ENCODE data around the gene ACE. TPM values are rescaled to one million over a fixed set of nuclear protein-coding genes. Genes with fewer than 3 reads are reported as not detected.

The ACE gene
- polyA plus RNA-seq, 1 donor (not counting 4 experiments of a cell fraction or from before 2014, with no cell fraction given) = 0.07 TPM

- Histone ChIP-seq H2AFZ (ENCODE audit: control insufficient read depth, low read length) (no peak overlapping the region), H3K27ac (ENCODE audit: control insufficient read depth, insufficient read depth, low read length) (no peak overlapping the region), H3K4me3 (ENCODE audit: control insufficient read depth in 2 of 3, extremely low read depth in 1 of 3, insufficient read depth in 2 of 3, low read depth in 1 of 3, low read length in 3 of 3) (no peak overlapping the region), H3K4me2 (ENCODE audit: control insufficient read depth, extremely low read depth, insufficient read depth, low read depth, low read length) (no peak overlapping the region), H3K36me3 (ENCODE audit: control insufficient read depth in 2 of 2, extremely low read depth in 1 of 2, insufficient read depth in 2 of 2, low read length in 2 of 2) (no peaks in the 10 kb centered on the region), H4K20me1 (ENCODE audit: control insufficient read depth, extremely low read depth, insufficient read depth, low read length) (no peaks in the 10 kb centered on the region), H3K9me1 (ENCODE audit: control insufficient read depth, extremely low read depth, insufficient read depth, low read length) (no peaks in the 10 kb centered on the region), H3K27me3 (ENCODE audit: control insufficient read depth, extremely low read depth, insufficient read depth, low read length) (peaks cover 26% of the 10 kb centered on the region), H3K4me1 (ENCODE audit: control insufficient read depth, extremely low read depth, insufficient read depth, low read length) (peaks cover 19% of the 10 kb centered on the region), H3K9me3 (ENCODE audit: control insufficient read depth, low read depth, low read length) (no peaks in the 10 kb centered on the region), H3K79me2 (ENCODE audit: control insufficient read depth, insufficient read depth, low read length) (no peaks in the 10 kb centered on the region), H3K9ac (ENCODE audit: control insufficient read depth, extremely low read depth, insufficient read depth, low read length) (no peak overlapping the region)
- no peak for FAIRE-seq
- dilution Hi-C loops (cut with MboI; ENCODE audit: extremely low pct_ligation_motif_present, low sequenced_read_pairs) = no loop called here
- TF ChIP-seq, protein P1, sequence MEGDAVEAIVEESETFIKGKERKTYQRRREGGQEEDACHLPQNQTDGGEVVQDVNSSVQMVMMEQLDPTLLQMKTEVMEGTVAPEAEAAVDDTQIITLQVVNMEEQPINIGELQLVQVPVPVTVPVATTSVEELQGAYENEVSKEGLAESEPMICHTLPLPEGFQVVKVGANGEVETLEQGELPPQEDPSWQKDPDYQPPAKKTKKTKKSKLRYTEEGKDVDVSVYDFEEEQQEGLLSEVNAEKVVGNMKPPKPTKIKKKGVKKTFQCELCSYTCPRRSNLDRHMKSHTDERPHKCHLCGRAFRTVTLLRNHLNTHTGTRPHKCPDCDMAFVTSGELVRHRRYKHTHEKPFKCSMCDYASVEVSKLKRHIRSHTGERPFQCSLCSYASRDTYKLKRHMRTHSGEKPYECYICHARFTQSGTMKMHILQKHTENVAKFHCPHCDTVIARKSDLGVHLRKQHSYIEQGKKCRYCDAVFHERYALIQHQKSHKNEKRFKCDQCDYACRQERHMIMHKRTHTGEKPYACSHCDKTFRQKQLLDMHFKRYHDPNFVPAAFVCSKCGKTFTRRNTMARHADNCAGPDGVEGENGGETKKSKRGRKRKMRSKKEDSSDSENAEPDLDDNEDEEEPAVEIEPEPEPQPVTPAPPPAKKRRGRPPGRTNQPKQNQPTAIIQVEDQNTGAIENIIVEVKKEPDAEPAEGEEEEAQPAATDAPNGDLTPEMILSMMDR (optimal IDR thresholded peaks at IDR 0.05 in 1 of 3, IDR thresholded peaks at IDR 0.05 in 1 of 3, conservative IDR thresholded peaks at IDR 0.05 in 1 of 3; ENCODE audit: extremely low read depth in 1 of 3, insufficient read depth in 2 of 3, low read length in 3 of 3) = no peak
- TF ChIP-seq EZH2 (IDR thresholded peaks at IDR 0.05; ENCODE audit: low read length) = no peak
- DNase-seq (ENCODE audit: low read depth, low spot score) = no peak
These were observed 3.4 kb downstream of the ACE start for GRCh38 chr17:63480192-63480784.

DNA sequence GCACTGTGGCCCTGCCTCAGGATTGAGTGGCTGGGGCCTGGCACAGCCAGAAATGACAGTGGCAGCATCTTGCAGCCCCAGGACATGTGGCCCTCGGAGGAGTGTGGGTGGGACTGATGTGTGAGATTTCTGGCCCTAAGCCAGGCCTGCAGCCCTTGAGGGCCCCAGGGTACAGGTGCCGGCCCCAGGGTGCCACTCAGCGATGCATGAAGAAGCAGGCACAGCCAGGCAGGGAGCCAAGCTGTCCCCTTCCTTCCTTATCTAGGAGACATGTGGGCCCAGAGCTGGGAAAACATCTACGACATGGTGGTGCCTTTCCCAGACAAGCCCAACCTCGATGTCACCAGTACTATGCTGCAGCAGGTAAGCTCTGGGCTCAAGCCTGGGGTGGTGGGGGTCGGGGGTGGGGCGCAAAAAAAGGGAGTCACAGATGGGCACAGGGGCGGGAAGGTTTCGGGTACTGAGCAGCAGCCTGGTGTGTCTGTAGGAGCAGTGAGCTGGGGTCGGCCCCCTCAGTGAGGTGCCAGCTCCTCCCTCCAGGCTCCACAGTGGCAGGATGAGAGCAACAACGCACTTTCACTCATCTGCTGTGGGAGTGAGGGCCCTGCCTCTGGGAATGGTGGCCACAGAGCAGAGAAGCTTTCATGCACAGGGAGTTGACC, 4.1 kb downstream of the ACE start:
- Histone ChIP-seq H3K27me3 (ENCODE audit: control insufficient read depth, extremely low read depth, insufficient read depth, low read length) (peaks cover 19% of the 10 kb centered on the region), H3K4me2 (ENCODE audit: control insufficient read depth, extremely low read depth, insufficient read depth, low read depth, low read length) (no peak overlapping the region), H3K36me3 (ENCODE audit: control insufficient read depth in 2 of 2, extremely low read depth in 1 of 2, insufficient read depth in 2 of 2, low read length in 2 of 2) (no peaks in the 10 kb centered on the region), H3K9me3 (ENCODE audit: control insufficient read depth, low read depth, low read length) (no peaks in the 10 kb centered on the region), H3K4me3 (ENCODE audit: control insufficient read depth in 2 of 3, extremely low read depth in 1 of 3, insufficient read depth in 2 of 3, low read depth in 1 of 3, low read length in 3 of 3) (no peak overlapping the region), H3K9ac (ENCODE audit: control insufficient read depth, extremely low read depth, insufficient read depth, low read length) (no peak overlapping the region), H4K20me1 (ENCODE audit: control insufficient read depth, extremely low read depth, insufficient read depth, low read length) (no peaks in the 10 kb centered on the region), H2AFZ (ENCODE audit: control insufficient read depth, low read length) (no peak overlapping the region), H3K9me1 (ENCODE audit: control insufficient read depth, extremely low read depth, insufficient read depth, low read length) (no peaks in the 10 kb centered on the region), H3K79me2 (ENCODE audit: control insufficient read depth, insufficient read depth, low read length) (no peaks in the 10 kb centered on the region), H3K27ac (ENCODE audit: control insufficient read depth, insufficient read depth, low read length) (no peak overlapping the region), H3K4me1 (ENCODE audit: control insufficient read depth, extremely low read depth, insufficient read depth, low read length) (peaks cover 19% of the 10 kb centered on the region)
- dilution Hi-C loops (cut with MboI; ENCODE audit: extremely low pct_ligation_motif_present, low sequenced_read_pairs) = no loop called here
- no peak for TF ChIP-seq EZH2 (IDR thresholded peaks at IDR 0.05; ENCODE audit: low read length)
- TF ChIP-seq, protein P1 (optimal IDR thresholded peaks at IDR 0.05 in 1 of 3, IDR thresholded peaks at IDR 0.05 in 1 of 3, conservative IDR thresholded peaks at IDR 0.05 in 1 of 3; ENCODE audit: extremely low read depth in 1 of 3, insufficient read depth in 2 of 3, low read length in 3 of 3) = no peak
- DNase-seq (ENCODE audit: low read depth, low spot score) (no peak), FAIRE-seq (no peak)
